ENCODE data around the gene ATP6V0B.

- TF ChIP-seq CTCF (IDR thresholded peaks at IDR 0.05; ENCODE audit: low read depth, low read length, missing input control) (no peak), SP1 (IDR thresholded peaks at IDR 0.05) (no peak), HNF4A (conservative IDR thresholded peaks at IDR 0.05) (no peak), ATF3 (IDR thresholded peaks at IDR 0.05) (no peak)
These were observed 51.1 kb downstream of the ATP6V0B start for GRCh38 chr1:44025816-44026215.

All from liver (tissue), 3 donors.